OCI-LY7 (cell line): ENCODE measurements around the gene EFNA5. TPM values are rescaled to one million over a fixed set of nuclear protein-coding genes. Genes with fewer than 3 reads are reported as not detected.

Source experiments
- BruUV-seq: library from RNA; stranded (reverse); fragments of 400-500 nt; replicated peaks from 2 replicates; lab custom pipeline; 2021; lab: Mats Ljungman, UMichigan
- CTCF ChIA-PET: fragments of 300-600 bp; sonication (Branson Sonifier 250); formaldehyde crosslinking; loops from one replicate; lab custom pipeline; 2022; ENCODE audit warnings: antibody characterized with exemption; ENCODE audit not compliant: unreplicated experiment; lab: Charles Lee
- POLR2A ChIA-PET: fragments of 300-600 bp; sonication (Branson Sonifier 250); formaldehyde crosslinking; loops from one replicate; lab custom pipeline; 2022; ENCODE audit warnings: antibody characterized with exemption; lab: Charles Lee
- DNase-seq: peaks from one replicate; pipeline ENCODE4 v3.0.0-alpha.2; 2015; ENCODE audit warnings: low spot score
- H2AFZ ChIP-seq: fragments of 200-600 bp; sonication (generic), shearing (Covaris generic); 2 replicates; pipeline ENCODE4 v1.6.1; 2014; ENCODE audit warnings: mild to moderate bottlenecking, antibody characterized with exemption, low read length, moderate library complexity
- H3K27ac ChIP-seq: fragments of 200-600 bp; sonication (generic); 2 replicates; pipeline ENCODE4 v1.5.1; 2014; ENCODE audit warnings: mixed run types, low read depth, mild to moderate bottlenecking, moderate library complexity, low read length, inconsistent platforms; ENCODE audit not compliant: poor library complexity, severe bottlenecking
- H3K36me3 ChIP-seq: fragments of 200-600 bp; sonication (generic); 2 replicates; pipeline ENCODE4 v1.6.1; 2014; ENCODE audit warnings: mild to moderate bottlenecking, antibody characterized with exemption, low read length, moderate library complexity, mixed read lengths; ENCODE audit not compliant: insufficient read depth
- H3K4me1 ChIP-seq: fragments of 200-600 bp; sonication (generic); 2 replicates; pipeline ENCODE4 v1.5.1; 2014; ENCODE audit warnings: mild to moderate bottlenecking, low read length; ENCODE audit not compliant: insufficient read depth, poor library complexity, severe bottlenecking
- H3K4me2 ChIP-seq: fragments of 200-600 bp; sonication (generic); 2 replicates; pipeline ENCODE4 v1.6.1; 2014; ENCODE audit warnings: mild to moderate bottlenecking, low read length
- H3K4me3 ChIP-seq: fragments of 200-600 bp; sonication (generic); 2 replicates; pipeline ENCODE4 v1.5.1; 2014; ENCODE audit warnings: mild to moderate bottlenecking, low read depth, low read length; ENCODE audit not compliant: poor library complexity, severe bottlenecking
- H3K79me2 ChIP-seq: fragments of 200-600 bp; sonication (generic); 2 replicates; pipeline ENCODE4 v1.6.1; 2016; ENCODE audit warnings: low read depth, mild to moderate bottlenecking, low read length, moderate library complexity, mixed read lengths; ENCODE audit not compliant: insufficient read depth
- H3K9me2 ChIP-seq: fragments of 200-600 bp; sonication (generic); 2 replicates; pipeline ENCODE4 v1.6.1; 2016; ENCODE audit warnings: mild to moderate bottlenecking, low read length, mixed read lengths; ENCODE audit not compliant: insufficient read depth
- H3K9me3 ChIP-seq: fragments of 200-600 bp; sonication (generic); 2 replicates; pipeline ENCODE4 v1.6.1; 2014; ENCODE audit warnings: mild to moderate bottlenecking, mixed run types, low read length, mixed read lengths
- H4K20me1 ChIP-seq: fragments of 200-600 bp; sonication (generic); 2 replicates; pipeline ENCODE4 v1.6.1; 2014; ENCODE audit warnings: mild to moderate bottlenecking, antibody characterized with exemption, low read length, moderate library complexity, mixed read lengths; ENCODE audit not compliant: insufficient read depth
- EZH2phosphoT487 ChIP-seq: fragments of 200-600 bp; sonication (generic); IDR thresholded peaks from 2 replicates; pipeline ENCODE4 v1.6.1; 2018; ENCODE audit warnings: low read depth, borderline replicate concordance, mild to moderate bottlenecking, mixed run types, antibody characterized with exemption, low read length, moderate library complexity, mixed read lengths
- intact Hi-C: fragments of 100-400 bp; cut with micrococcal nuclease; formaldehyde crosslinking; loops from one replicate; pipeline ENCODE4 v1.10.0; 2022; ENCODE audit not compliant: unreplicated experiment
- total RNA-seq, 2 experiments: library from RNA; depleted of rRNA in 1 of 2; stranded (reverse); fragments of >200 nt in 1 of 2; shearing (Covaris generic) in 1 of 2; gene quantifications; 2 replicates each; pipeline ENCODE4 v1.2.3, GENCODE V29; 2014 to 2022
- TF ChIP-seq, protein P1 (sequence below): fragments of 200-600 bp; sonication (generic); conservative IDR thresholded peaks from 2 replicates; pipeline ENCODE4 v1.5.1; 2014; ENCODE audit warnings: mild to moderate bottlenecking, antibody characterized with exemption, low read length, moderate library complexity, mixed read lengths

The EFNA5 gene
- total RNA-seq, 2 experiments from 2014 or later: 2.1 to 3.1 TPM

DNA sequence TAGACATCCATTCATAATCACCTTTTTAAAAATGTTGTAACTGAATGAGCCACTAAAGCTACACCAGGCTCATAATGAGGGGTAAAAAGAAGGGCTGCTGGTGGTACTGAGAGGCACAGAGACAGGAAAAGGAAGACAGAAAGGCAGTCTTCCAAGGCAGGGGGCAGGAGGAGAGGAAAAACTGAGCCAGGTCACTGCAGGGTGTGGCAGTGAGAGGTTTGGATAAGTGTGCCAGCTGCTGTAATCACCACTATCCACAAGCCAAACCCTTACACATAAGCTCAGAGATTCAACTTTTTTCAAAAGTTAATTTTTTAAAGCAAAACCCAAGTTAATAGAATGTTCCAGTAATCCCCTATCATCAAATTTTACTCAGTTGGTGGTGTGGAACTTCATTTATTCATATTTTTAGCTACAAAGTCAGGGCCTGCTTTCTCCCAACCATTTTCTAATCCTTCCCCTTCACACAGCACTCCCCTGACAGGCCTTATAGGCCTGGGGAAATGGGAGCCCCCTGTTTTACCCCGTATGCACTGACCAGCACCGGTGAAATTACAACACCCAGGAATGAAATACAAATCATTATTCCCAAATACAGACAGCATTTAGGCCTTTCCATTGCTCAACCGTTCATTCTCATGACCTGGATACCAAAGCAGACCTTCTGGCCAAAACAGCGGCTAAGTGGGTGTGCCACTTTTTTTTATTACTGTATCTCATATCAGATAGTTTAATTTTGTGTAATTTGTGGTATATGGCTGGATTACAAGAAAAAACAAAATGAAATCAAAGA, 76.3 kb downstream of the EFNA5 start:
- CTCF ChIA-PET: interaction anchor here (0.6 kb wide), 1 partner anchor 216 kb away, joined by 3 read pairs; no protein-coding TSS in a partner anchor
- Histone ChIP-seq H3K9me2 (no peaks in the 10 kb centered on the region), H3K4me3 (no peak overlapping the region), H3K27ac (no peak overlapping the region), H3K9me3 (no peaks in the 10 kb centered on the region), H3K4me2 (no peak overlapping the region), H3K79me2 (no peaks in the 10 kb centered on the region), H4K20me1 (no peaks in the 10 kb centered on the region), H3K4me1 (no peaks in the 10 kb centered on the region), H2AFZ (no peak overlapping the region), H3K36me3 (no peaks in the 10 kb centered on the region)
- no peak for DNase-seq
- POLR2A ChIA-PET: interaction anchor here (0.6 to 1.8 kb wide), 8 partner anchors 8 to 290 kb away, joined by 3 to 7 read pairs (median 4); no protein-coding TSS in a partner anchor
- intact Hi-C loops: no loop called here
- no peak for TF ChIP-seq EZH2phosphoT487
- TF ChIP-seq, protein P1, sequence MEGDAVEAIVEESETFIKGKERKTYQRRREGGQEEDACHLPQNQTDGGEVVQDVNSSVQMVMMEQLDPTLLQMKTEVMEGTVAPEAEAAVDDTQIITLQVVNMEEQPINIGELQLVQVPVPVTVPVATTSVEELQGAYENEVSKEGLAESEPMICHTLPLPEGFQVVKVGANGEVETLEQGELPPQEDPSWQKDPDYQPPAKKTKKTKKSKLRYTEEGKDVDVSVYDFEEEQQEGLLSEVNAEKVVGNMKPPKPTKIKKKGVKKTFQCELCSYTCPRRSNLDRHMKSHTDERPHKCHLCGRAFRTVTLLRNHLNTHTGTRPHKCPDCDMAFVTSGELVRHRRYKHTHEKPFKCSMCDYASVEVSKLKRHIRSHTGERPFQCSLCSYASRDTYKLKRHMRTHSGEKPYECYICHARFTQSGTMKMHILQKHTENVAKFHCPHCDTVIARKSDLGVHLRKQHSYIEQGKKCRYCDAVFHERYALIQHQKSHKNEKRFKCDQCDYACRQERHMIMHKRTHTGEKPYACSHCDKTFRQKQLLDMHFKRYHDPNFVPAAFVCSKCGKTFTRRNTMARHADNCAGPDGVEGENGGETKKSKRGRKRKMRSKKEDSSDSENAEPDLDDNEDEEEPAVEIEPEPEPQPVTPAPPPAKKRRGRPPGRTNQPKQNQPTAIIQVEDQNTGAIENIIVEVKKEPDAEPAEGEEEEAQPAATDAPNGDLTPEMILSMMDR: no peak
- no TSS peak for BruUV-seq

DNA sequence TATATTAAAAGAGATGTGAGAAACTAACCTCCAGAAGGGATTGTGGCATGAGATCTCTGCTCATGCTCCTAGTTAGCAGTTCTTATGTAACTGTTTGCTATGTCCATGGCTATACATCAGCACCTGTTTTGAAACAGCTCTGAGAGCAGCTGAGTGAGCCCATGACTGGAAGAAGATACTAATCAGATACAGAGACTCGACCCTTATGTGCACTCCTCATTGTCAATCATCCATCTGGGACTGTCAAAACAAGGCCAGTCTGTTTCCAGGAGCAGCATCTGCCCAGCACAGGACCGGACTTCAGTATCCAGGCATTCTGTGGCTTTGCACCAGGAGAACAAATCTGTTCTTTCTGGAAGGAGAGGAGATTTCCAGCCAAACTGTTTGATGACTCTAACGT, 77.7 kb downstream of the EFNA5 start:
- Histone ChIP-seq H3K79me2 (no peaks in the 10 kb centered on the region), H3K9me3 (no peaks in the 10 kb centered on the region), H4K20me1 (no peaks in the 10 kb centered on the region), H3K36me3 (no peaks in the 10 kb centered on the region), H3K27ac (no peak overlapping the region), H3K9me2 (no peaks in the 10 kb centered on the region), H2AFZ (no peak overlapping the region), H3K4me1 (no peaks in the 10 kb centered on the region), H3K4me3 (no peak overlapping the region), H3K4me2 (no peak overlapping the region)
- CTCF ChIA-PET: no interaction called here
- POLR2A ChIA-PET: interaction anchor here (0.5 to 1.8 kb wide), 5 partner anchors 10 to 169 kb away, joined by 3 to 7 read pairs (median 5); no protein-coding TSS in a partner anchor
- BruUV-seq: no TSS peak
- DNase-seq: no peak
- intact Hi-C loops: no loop called here
- TF ChIP-seq, protein P1: no peak

DNA sequence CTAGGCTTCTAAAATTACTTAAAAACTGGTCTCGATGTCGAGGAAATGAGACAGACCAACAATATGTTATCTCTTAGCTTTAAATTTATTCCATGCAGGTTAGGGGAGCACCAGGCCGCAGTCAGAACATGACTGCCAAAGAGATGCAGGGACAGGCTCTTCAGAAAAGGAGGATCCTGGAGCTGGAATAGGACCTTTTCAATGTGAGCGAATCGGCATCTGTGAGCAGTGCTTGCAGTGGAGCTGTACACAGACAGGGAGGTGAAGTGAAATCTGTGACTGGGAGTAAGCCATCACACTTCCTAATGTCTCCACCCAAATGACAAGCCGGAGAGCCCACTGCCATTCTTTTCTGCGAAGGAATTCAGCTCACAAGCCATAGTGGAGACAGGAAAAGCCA, 78.2 kb downstream of the EFNA5 start:
- TF ChIP-seq, protein P1: no peak
- no peak for TF ChIP-seq EZH2phosphoT487
- no peak overlapping the region for H3K4me2 ChIP-seq
- no peaks in the 10 kb centered on the region for H3K9me3 ChIP-seq
- H3K4me3 ChIP-seq: no peak overlapping the region
- ChIA-PET CTCF (no interaction called here), POLR2A (interaction anchor here (0.5 to 1.1 kb wide), 3 partner anchors 10 to 169 kb away, joined by 3 to 4 read pairs (median 3); no protein-coding TSS in a partner anchor)
- H4K20me1 ChIP-seq: no peaks in the 10 kb centered on the region
- BruUV-seq: no TSS peak
- H2AFZ ChIP-seq: no peak overlapping the region
- H3K36me3 ChIP-seq: no peaks in the 10 kb centered on the region
- intact Hi-C loops: no loop called here
- no peaks in the 10 kb centered on the region for H3K4me1 ChIP-seq
- no peaks in the 10 kb centered on the region for H3K79me2 ChIP-seq
- H3K9me2 ChIP-seq: no peaks in the 10 kb centered on the region
- no peak overlapping the region for H3K27ac ChIP-seq
- no peak for DNase-seq
